ENCODE measurements around the gene FOXC1.

The FOXC1 gene

DNA sequence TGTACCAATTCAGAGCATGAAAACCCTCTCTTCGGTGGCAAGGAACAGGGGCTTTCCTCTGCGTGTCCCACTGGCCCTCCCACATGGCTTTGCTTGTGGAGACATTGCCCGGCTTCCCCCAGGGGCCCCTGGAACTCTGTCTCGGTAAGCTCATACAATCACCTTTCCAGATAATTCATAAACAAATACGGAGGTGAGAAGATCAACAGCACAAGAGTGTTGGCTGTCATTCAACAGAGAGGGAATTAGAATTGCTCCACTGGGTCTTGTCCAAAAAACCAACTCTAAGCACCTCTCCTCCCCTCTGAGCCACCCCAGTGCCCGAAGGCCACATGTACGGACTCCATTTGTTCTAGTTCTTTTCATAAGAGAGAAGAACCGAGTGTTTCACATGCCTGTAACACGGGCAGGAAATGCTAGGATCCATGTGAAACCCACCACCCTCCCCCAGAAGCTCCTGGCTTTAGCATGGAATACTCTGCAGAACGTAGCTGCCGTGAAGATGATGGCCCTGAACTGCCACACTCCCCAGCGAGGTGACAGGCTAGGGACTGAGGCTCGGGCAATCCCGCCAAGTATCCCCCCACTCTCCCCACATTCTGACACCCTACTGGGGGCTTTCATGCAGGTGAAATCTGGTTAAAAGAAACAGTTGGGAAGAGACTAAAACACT is 24.6 kb upstream of the FOXC1 start:
- no peak for DNase-seq

DNA sequence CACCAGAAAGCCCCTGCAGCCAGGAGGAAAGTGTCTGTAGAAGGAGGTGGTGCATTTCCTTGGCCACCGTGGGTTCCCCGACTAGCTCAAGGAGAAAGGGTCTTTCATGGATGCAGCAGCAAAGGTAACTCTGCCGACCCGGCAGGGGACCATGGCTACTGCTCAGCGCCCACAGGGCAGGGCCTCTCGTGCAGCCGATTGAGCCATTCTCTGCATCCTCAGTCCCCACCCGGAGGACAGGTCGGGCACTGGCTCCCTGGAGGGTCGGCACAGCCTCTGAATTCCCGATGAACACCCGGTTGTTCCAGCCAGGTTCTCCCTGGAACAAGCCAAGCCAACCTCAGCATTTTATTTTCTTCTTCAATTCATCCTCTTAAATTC is 24.1 kb upstream of the FOXC1 start:
- DNase-seq: no peak

DNA sequence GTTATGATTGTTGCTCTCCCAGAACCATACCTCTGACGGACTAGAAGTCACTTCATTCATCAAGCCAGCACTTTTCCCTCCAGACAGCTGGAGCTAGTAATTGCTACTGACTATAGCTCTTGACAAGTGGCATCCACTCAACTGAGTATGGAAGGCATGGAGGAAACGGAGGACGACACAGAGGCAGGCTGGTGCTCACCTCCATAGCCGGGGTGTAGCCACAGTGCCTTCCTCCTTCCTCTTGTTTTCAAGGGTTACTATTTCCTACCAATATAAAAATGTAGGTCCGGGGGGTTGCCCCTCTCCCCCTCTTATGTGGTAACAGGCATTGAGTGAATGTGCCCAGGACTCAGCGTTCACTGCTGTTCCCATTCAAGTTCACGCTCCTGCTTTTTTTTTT is 23.5 kb upstream of the FOXC1 start:
- DNase-seq: no peak

DNA sequence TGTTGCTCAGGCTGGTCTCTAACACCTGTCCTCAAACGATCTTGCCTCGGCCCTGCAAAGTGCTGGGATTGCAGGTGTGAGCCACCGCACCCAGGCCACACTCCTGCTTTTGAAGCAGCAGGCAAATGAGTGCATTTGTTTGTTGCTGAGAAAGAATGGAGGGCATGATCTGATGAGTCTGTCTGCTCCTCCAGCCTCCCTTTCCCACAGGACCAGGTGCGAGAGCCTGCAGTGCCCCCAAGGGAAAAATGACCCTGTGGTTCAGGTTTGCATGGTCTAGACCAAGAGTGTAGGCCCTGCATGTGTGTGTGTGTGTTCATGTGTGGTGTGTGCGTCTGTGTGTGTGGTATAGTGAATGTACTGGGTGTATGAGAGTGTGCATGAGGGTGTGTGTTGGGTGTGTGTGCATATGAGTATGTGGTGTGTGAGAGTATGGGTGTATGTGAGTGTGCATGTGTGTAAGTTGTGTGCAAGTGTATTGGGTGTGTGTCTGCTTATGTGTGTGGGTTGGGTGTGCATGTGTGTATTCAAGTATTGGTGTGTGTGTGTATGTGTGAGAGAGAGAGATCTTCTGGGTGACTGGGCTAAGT is 22.8 kb upstream of the FOXC1 start:
- DNase-seq: no peak

DNA sequence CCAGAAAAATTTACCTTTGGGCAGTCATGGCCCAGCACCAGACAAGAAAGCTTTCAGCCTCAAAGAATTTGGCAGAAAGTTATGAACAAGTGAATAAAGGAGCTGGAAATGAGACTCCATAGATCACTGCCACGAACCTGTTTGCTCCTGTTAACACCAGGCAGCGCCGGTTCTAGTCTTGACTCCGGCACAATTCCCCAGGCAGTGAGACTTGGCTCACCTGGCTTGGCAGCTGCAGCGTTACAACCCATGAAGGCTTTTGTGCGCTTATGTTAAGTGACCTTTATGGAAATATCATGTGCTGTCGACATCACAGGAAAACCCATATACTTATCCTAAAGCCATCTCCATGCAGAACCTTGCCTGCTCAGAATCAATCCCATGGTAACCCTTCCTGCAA is 22.2 kb upstream of the FOXC1 start:
- DNase-seq: no peak

DNA sequence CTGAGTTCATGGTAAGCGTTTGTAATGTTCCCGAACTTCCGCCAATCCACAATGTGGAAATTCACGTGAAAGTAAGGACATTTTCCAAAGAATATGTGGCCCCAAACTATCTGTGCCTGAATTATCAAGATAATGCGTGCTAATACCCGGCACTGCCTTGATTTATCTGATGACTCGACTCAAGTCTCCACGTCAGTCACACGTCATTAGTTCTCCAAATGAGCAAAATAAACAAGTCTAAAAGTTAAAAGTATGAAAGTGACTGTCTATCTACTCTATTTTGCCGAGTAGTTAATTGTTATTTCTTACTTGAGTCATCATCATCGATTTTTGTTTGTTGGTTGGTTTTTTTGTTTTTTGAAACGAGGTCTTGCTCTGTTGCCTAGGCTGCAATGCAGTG is 21.7 kb upstream of the FOXC1 start:
- DNase-seq: no peak

DNA sequence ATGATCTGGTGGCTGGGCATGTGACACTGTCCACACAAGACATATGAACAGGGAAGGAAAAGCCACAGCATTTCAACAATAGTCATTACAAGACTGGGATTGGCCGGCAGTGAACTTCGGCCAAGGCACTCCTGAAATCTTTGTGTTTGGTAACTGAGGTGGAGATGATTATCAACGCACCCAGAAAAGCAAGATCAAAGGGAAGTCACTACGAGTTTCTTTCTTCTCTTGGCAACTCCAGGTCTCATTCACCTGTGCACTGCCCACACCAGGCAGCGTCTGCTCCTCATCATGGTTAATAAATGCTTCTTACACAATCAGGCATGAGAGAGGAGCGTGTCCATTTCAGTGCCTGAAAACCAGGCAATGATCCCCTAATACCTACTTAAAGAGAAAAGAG is 20.5 kb upstream of the FOXC1 start:
- DNase-seq: no peak

DNA sequence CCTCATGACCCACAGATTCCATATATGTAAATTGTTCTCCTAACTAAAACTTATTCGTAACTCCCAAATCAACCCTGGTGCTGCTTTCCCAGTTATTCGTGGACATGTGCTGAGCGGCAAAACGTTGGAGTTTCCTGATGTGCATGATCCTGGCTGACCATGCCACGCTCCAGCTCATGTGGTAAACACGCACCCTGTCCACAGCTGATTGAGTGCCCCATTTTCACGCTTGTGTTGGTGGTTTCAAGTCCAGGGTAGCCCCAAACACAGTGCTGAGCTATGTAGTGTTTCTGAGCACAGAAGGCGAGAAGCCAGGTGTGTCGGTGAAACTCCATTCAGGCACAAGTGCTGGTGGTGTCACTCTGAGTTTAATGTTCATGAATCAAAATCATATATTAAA is 19.1 kb upstream of the FOXC1 start:
- DNase-seq: no peak

DNA sequence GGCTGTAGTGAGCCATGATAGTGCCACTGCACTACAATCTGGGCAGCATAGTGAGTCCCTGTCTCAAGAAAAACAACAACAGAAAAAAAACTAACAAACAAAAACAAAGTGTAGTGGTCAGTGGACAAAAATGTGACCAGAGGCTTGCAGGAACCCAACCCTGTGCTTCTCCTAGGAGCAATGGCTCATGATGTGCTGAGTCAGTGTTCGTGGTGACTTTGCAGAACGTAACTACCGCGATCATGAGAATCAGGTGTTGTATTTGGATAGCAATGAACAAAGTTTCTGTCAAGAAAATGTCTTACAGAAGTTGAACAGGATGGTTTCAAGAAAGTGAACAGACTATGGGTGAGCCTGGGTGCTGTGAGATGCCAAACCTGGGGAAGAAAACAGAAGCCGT is 18.5 kb upstream of the FOXC1 start:
- no peak for DNase-seq

DNA sequence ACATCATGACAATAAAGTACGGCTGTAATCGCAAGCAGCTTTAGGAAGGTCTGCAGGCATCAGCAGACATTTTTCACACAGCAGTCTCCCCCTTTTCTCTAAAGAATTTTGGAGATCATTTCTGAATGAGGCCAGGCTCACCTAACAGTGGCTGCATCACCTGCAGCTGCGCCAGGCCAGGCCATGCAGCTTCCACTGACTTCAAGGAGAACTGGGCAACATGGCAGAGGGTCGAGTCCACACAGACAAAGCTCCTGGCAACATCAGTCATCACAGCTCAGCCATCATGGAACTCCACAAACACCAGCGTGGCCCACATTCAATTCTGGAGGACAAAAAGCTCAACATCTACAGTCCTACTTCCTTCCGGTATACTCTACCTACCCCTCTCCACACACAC is 17.8 kb upstream of the FOXC1 start:
- no peak for DNase-seq

DNA sequence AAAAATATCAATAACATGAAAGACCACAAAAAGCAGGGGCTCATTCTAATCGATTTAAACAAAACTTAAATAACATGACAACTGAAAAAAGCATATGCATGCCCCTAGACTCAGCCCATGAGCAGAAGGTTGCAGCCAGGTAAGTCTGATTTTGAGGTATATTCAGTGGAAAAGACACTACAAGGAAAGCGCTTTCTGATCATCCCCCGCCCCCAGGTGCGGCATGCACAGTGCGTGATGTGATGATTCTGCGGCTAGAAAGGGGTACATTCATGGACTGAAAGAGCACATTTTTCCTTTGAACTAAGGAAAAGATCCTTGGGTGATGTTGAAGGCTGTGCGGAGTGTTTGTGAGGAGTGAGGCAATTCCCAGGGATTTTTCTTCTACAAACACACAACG is 16.9 kb upstream of the FOXC1 start:
- DNase-seq: no peak

DNA sequence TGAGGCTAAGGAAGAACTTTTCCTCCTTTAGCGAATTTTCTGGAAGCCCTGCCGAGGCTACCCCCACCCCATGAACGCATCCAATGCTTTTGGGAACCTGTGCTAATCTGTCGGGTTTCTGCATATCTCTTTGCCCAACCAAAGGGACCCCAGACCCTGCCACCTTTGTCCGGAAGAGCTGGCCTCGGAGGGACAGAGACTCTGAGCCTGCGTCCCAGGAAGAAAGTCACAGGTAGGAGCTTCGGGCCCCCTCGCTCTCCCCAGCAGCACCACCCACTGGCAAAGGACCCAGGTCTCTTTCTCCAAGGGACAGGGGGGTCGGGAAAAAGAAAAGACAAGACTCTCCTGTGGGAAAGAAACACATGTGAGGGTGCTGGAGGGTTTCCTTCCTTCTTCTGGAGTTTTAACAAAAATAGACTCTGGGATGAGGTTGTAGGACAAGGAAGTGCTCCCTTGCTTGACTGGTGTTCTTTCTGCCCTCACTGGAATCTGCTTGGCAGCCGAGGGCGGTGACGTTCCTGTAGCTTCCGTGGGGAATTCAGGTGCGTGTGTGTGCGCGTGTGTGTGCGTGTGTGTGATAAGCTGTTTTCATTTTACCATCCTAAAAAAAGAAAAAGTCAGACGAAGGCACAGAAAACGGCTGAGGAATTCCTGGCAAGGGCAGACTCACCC is 16.3 kb upstream of the FOXC1 start:
- DNase-seq: no peak

DNA sequence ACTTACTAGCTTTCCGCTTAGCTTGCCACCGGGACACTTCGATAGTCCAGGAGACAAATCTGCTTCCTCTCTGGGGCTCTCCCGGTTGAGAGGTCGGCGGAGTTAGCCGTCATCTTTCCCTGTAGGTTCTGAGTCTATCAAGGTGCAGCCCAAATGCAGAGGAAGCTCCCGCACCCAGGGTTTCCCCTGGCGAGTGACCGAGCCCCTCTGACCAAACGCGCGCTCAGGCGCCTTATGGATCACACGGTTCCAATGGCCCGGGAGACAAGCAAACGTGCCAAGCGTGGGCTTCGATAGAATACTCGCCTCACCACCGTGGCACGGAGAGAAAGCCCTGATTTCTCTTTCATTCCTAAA is 15.8 kb upstream of the FOXC1 start:
- no peak for DNase-seq

DNA sequence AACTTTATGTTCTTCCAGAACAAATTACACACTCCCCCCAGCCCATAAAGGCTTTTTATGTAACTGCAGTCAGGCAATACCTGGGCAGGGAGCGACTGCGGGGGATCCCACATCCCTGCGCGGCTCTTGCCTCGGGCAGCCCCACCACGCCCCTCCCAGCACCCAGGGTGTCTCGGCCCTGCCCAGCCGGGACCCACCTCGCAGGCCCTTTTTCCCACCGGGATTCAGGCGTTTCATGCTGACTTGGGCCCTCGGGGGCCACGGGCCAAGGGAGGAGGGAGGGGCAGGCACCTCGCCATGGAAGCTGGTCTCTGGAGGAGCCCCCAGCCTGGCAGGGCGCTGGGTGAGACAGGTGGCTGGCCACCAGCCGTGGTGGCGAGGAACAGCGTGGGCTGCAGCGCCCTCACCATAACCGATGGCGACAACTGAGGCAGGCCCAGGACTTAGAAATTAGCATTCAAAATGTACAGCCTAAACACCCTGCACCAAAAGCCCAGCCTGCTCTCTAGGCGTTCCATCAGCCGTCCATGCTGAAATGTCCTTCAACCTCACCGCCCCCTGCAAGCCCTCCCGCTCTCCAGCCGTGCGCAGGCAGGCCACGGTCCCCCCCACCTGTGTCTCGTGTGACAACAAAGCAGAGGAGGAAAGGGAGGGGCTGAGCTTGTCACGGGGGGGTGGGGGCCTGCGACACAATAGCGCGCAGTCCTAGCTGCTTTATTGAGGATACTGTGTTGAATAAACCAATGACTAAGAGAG is 15.1 kb upstream of the FOXC1 start:
- DNase-seq: no peak

DNA sequence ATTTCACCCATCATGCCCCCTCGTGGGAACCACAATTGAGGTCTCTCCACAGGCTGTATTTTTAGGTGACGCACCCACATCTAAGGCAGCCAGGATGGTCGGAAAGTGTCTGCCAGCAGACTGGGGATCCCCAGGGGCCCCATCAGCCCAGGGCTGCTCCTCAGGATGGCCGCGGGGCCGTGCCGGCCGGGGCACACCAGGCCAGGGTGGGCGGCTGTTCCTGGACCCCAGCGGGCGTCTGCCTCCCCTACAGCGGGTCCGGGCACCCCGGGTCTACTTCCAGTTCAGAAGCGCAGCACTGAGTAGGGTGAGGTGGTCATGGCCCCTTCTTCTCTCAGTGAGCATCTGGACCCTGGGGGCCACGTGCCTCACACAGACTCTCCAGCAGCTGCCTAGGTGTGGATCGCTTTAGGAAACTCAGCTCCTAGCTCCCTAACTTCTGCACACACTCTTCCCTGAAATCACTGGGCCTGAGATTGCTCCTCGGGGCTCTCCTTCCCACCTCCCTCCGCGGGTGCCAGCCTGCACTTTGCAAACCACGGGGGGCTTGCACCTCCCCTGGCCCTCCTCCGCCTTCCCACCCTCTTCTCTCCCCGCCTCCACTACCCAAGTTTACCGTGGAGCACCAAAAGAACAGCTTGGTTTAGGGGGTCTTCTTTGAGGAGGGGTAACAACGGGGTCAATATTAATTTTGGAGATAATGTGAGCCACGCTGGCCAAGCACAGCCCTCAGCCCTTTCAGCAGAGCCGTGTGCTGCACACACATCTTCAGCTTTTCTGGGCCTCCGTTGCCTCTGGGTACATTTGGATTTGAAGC is 14.2 kb upstream of the FOXC1 start:
- no peak for DNase-seq

DNA sequence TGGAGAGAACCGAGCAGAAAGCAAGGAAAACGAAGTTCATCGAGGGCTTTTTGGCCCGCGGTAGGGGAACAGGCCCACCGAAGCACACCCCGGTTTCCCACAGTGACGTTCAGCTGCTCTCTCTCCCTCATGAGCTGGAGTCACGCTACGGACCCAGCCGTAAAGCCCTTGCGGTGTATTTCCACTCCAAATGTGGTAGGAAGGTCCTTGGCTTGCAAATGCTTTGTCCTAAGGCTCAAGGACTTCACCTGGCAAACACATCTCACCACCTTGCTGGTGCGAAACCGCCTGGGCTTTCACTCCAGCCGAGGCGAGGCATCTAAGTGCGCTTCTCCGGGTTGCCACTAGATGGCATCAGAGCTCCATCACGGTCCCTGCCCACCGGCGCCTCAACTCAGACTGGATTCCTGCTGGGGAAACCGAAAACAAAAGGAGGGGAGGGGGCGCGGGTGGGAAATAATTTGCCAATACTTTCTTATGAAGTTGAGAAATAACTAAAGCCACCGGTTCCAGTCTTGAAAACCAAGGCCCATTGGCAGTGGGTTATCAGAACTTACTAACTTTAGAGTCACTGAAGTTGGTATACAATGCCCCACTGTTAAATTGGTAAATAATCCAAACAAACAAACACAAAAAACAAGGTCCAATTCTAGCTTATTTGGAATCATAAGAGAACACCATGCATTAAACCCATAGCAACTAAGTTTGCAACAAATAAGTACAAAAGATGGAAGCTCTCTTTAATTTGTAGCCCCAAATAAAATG is 13.4 kb upstream of the FOXC1 start:
- peak; percentile 61 for DNase-seq

DNA sequence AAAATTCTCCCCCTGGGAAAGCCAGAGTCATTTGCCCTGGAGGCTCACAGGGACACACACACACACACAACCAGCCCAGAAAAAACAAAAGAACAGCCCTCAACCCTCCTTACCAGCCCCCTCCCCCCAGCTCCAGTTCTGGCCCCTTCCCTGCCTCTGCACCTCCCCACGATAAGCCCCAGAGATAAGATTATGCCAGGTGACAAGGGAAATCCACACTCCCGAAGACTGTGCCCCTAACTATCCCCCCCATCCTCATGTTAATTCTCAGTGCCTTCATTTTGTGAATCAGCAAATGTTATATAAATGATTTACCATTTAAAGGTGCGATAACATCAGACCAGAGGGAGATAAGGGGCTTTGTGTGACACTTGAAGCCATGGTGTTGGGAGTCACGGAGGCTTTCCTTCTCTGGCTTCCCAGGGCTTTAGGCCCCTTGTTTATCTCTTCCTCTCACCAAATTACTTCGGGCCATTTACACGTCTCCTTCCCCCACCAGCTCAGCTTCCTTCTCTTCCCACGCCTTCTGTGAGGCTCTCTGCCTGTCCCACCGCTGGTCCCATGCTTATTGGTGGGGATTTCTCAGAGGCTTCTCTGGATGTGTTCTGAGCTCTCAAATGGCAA is 12.5 kb upstream of the FOXC1 start:
- no peak for DNase-seq

DNA sequence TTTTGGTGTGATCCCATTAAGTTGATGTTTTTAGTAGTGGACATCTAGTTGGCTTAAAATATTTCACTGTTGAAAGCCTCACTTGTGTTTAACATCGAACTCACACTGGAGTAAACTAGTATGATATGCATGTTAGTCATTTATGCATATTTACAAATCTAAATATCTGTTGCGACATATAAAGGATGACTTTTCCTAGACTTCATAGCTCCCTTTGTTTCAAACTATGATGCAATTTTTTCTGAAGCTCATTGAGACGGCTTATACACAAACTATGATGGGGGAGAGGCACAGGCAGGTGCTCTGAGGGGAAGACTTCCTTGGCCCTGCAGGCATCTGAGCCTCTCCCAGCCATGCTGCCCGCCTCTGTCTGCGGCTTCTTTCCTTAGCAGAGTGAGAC is 11.8 kb upstream of the FOXC1 start:
- no peak for DNase-seq

DNA sequence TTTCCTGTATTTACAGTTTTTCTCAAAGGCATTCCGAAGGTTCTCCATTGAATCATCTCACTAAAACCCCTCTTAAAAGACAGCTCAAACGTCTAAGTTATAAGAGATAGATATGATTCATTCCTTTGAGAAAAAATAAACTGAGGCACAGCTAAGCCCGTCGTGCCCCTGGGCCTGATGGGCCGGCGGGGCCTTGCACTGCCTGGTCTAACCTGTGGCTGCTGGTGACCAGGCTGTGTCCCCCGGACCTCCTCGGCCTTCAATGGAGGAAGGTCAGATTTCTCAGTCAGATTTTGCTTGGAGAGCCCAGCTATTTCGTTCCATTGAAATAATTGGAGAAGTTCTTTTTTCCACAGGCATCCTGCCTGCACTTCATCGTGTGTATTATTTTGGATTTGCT is 11.3 kb upstream of the FOXC1 start:
- no peak for DNase-seq

DNA sequence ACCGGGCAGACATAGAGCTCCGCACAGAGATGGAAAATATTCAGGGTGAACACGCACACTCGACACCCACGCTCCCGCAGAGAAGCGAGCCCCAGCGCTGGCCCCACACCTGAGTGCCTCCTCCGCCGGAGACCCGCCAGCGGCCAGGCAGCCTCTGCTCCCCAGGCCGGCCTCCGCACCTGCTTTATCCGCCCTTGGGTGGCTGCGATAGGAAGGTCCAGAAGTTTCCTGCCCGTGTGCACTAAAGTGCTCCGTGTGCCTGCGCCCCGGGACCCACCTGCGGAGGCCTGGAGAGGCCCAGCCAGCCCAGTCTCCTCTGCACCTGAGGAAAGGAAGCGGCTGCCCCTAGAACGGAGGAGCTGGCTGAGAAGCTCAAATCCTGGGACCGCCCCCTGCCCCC is 10.8 kb upstream of the FOXC1 start:
- no peak for DNase-seq

DNA sequence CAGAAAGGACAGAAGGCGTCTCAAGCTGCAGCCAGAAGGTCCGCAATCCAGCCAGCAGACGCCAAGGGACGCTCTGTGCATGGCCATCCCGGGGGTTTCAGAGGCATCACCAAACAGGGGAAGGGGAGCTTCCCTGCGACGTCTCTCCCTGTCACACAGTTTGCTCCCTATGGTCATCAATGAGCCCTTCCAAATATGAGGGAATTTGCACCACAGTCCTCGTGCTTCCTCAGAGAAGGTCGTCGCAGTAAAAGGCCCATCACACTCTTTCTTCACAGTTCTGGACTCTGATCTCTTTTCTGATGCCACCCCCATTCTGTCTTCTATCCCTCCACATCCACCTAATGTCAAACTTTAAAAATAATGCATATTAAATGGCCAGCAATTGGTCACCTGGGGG is 10.2 kb upstream of the FOXC1 start:
- DNase-seq: no peak

Data from kidney glomerular epithelial cell (primary cell).